Endothelial cell of umbilical vein (primary cell): ENCODE data around the gene LIN54. TPM values are rescaled to one million over a fixed set of nuclear protein-coding genes. Genes with fewer than 3 reads are reported as not detected.

Experiments used
- BruUV-seq: library from RNA; stranded (reverse); fragments of 400-500 nt; replicated peaks from 2 replicates; lab custom pipeline; 2021; lab: Mats Ljungman, UMichigan
- CTCF ChIA-PET: fragments of 300-600, 350-600 bp; sonication (Branson Sonifier 250); formaldehyde crosslinking; loops from one replicate; lab custom pipeline; 2021; ENCODE audit warnings: antibody characterized with exemption, inconsistent platforms; lab: Charles Lee
- POLR2A ChIA-PET: fragments of 300-600, 350-600 bp; sonication (Branson Sonifier 250); formaldehyde crosslinking; loops from one replicate; lab custom pipeline; 2021; ENCODE audit warnings: antibody characterized with exemption, inconsistent platforms; lab: Charles Lee
- DNase-seq: peaks from one replicate; pipeline ENCODE4 v3.0.0-alpha.2; 2011; ENCODE audit warnings: low read depth, low spot score
- FAIRE-seq: peaks from 2 replicates; lab custom pipeline; 2011; peaks lifted over from hg19 to GRCh38; lab: Jason Lieb, UNC
- H2AFZ ChIP-seq: 2 replicates; pipeline ENCODE4 v1.6.0; 2012; ENCODE audit warnings: low read depth, low read length, control low read depth, inconsistent platforms
- H3K27ac ChIP-seq: 2 replicates; pipeline ENCODE4 v1.5.1; 2011; ENCODE audit warnings: low read depth, mild to moderate bottlenecking, control low read depth, low read length, moderate library complexity; ENCODE audit not compliant: insufficient read depth
- H3K27me3 ChIP-seq, 2 experiments: 2 replicates each; pipeline versions ENCODE4 v1.6.0 to v1.6.1; 2011; ENCODE audit warnings: low read length in 2 of 2, mixed read lengths in 1 of 2; ENCODE audit not compliant: control insufficient read depth in 2 of 2, insufficient read depth in 2 of 2
- H3K36me3 ChIP-seq, 2 experiments: 2 replicates in 1 of 2; 3 replicates in 1 of 2; pipeline ENCODE4 v1.5.1; 2011; ENCODE audit warnings: low read length in 2 of 2, mild to moderate bottlenecking in 1 of 2, moderate library complexity in 1 of 2; ENCODE audit not compliant: control insufficient read depth in 2 of 2, insufficient read depth in 2 of 2; ENCODE audit errors: extremely low read depth in 1 of 2
- H3K4me1 ChIP-seq: 3 replicates; pipeline ENCODE4 v1.5.1; 2011; ENCODE audit warnings: mild to moderate bottlenecking, low read length; ENCODE audit not compliant: control insufficient read depth, insufficient read depth; ENCODE audit errors: extremely low read depth
- H3K4me2 ChIP-seq: 2 replicates; pipeline ENCODE4 v1.6.1; 2011; ENCODE audit warnings: low read length, control low read depth, mixed read lengths; ENCODE audit not compliant: insufficient read depth
- H3K4me3 ChIP-seq, 3 experiments: fragments of 200-600 bp in 1 of 3; sonication (generic), shearing (Covaris generic) in 1 of 3; replicated peaks in 1 of 3; 2 replicates each; pipeline ENCODE4 v1.5.1; 2011 to 2016; ENCODE audit warnings: control low read depth in 3 of 3, low read length in 3 of 3, mild to moderate bottlenecking in 2 of 3, inconsistent platforms in 1 of 3, low read depth in 1 of 3, moderate library complexity in 1 of 3; ENCODE audit not compliant: insufficient read depth in 1 of 3
- H3K79me2 ChIP-seq: 2 replicates; pipeline ENCODE4 v1.6.0; 2012; ENCODE audit warnings: low read length, inconsistent platforms; ENCODE audit not compliant: control insufficient read depth, insufficient read depth
- H3K9ac ChIP-seq: replicated peaks from 2 replicates; pipeline ENCODE3; 2011; ENCODE audit warnings: low read length, control low read depth; ENCODE audit not compliant: insufficient read depth; ENCODE audit errors: extremely low read depth
- H3K9me1 ChIP-seq: replicated peaks from 3 replicates; pipeline ENCODE4 v1.6.0; 2011; ENCODE audit warnings: mild to moderate bottlenecking, low read length; ENCODE audit not compliant: control insufficient read depth, insufficient read depth; ENCODE audit errors: extremely low read depth
- H3K9me3 ChIP-seq: replicated peaks from 2 replicates; pipeline ENCODE4 v1.5.1; 2012; ENCODE audit warnings: low read length, inconsistent platforms; ENCODE audit not compliant: control insufficient read depth, insufficient read depth
- H4K20me1 ChIP-seq: replicated peaks from 2 replicates; pipeline ENCODE3; 2011; ENCODE audit warnings: mild to moderate bottlenecking, low read length; ENCODE audit not compliant: control insufficient read depth, insufficient read depth; ENCODE audit errors: extremely low read depth
- CTCF ChIP-seq, 2 donors: IDR thresholded peaks; 1 replicate in 1 of 2; 2 replicates in 1 of 2; pipeline ENCODE4 v1.5.1; 2011; ENCODE audit warnings: low read length in 2 of 2, mild to moderate bottlenecking in 2 of 2, moderate library complexity in 2 of 2, control low read depth in 1 of 2, inconsistent platforms in 1 of 2, low read depth in 1 of 2; ENCODE audit not compliant: insufficient read depth in 1 of 2; ENCODE audit errors: extremely low read depth in 1 of 2
- EZH2 ChIP-seq: IDR thresholded peaks from 2 replicates; pipeline ENCODE4 v1.6.1; 2012; ENCODE audit warnings: borderline replicate concordance, low read depth, mild to moderate bottlenecking, moderate library complexity, low read length, inconsistent platforms; ENCODE audit not compliant: severe bottlenecking
- FOS ChIP-seq: IDR thresholded peaks from 2 replicates; pipeline ENCODE4 v1.6.1; 2011; ENCODE audit warnings: mild to moderate bottlenecking, low read length, moderate library complexity, borderline replicate concordance; ENCODE audit not compliant: insufficient read depth
- GATA2 ChIP-seq: IDR thresholded peaks from 2 replicates; pipeline ENCODE4 v1.7.0; 2011; ENCODE audit warnings: low read depth, mild to moderate bottlenecking, moderate library complexity, mixed read lengths, low read length; ENCODE audit not compliant: insufficient read length, insufficient read depth
- JUN ChIP-seq: IDR thresholded peaks from 2 replicates; pipeline ENCODE4 v1.6.1; 2011; ENCODE audit warnings: borderline replicate concordance, low read depth; ENCODE audit not compliant: insufficient read length, insufficient read depth
- MYC ChIP-seq: IDR thresholded peaks from one replicate; pipeline ENCODE4 v1.6.1; 2011; ENCODE audit warnings: mild to moderate bottlenecking, low read depth, low read length
- POLR2A ChIP-seq: IDR thresholded peaks from 2 replicates; pipeline ENCODE4 v1.6.1; 2012; ENCODE audit warnings: low read depth, mild to moderate bottlenecking, control low read depth, low read length
- POLR2AphosphoS5 ChIP-seq: IDR thresholded peaks from 2 replicates; pipeline ENCODE4 v1.6.1; 2012; ENCODE audit warnings: low read depth, mild to moderate bottlenecking, control low read depth, low read length, moderate library complexity; ENCODE audit not compliant: insufficient read depth
- dilution Hi-C: fragments of 300-500 bp; cut with MboI; formaldehyde crosslinking; loops from one replicate; pipeline ENCODE4 v1.15.0; 2019; ENCODE audit warnings: low sequenced_read_pairs; ENCODE audit not compliant: extremely low pct_ligation_motif_present
- intact Hi-C: fragments of 100-400 bp; cut with micrococcal nuclease; formaldehyde crosslinking; loops from one replicate; pipeline ENCODE4 v1.10.0; 2022
- polyA plus RNA-seq, 4 experiments: library from polyadenylated mRNA; depleted of rRNA in 3 of 4; stranded (reverse) in 3 of 4; unstranded in 1 of 4; fragments of >200 nt; gene quantifications; 2 replicates each; pipeline versions ENCODE4 v1.2.1 to v1.2.3, GENCODE V29; 2011 to 2012; ENCODE audit warnings: missing spikeins in 1 of 4
- total RNA-seq: library from RNA; stranded (reverse); gene quantifications from 2 replicates; pipeline ENCODE4 v1.2.3, GENCODE V29; 2021
- TF ChIP-seq, protein P1 (sequence below): IDR thresholded peaks from 2 replicates; pipeline ENCODE4 v1.6.1; 2011; ENCODE audit not compliant: insufficient read depth, insufficient read length

Gene LIN54
- total and polyA plus RNA-seq, 2 donors (not counting 3 experiments of a cell fraction or from before 2014, with no cell fraction given), result 6.2 to 15.7 TPM

- no peaks in the 10 kb centered on the region for H3K79me2 ChIP-seq
- H3K9ac ChIP-seq, result no peak overlapping the region
- dilution Hi-C loops (no loop called here), intact Hi-C loops (no loop called here)
- FAIRE-seq (peak; percentile 72), DNase-seq (peak; percentile 29)
- H3K4me2 ChIP-seq, result no peak overlapping the region
- H4K20me1 ChIP-seq, result no peaks in the 10 kb centered on the region
- no peaks in the 10 kb centered on the region for H3K27me3 ChIP-seq
- no peaks in the 10 kb centered on the region for H3K9me1 ChIP-seq
- H3K4me3 ChIP-seq, result no peak overlapping the region
- CTCF ChIA-PET, result no interaction called here
- H3K36me3 ChIP-seq, result no peaks in the 10 kb centered on the region
- BruUV-seq, result no TSS peak
- no peak overlapping the region for H3K27ac ChIP-seq
- H3K4me1 ChIP-seq, result no peaks in the 10 kb centered on the region
- no peak for TF ChIP-seq MYC
- peak; percentile 60 for TF ChIP-seq FOS
- TF ChIP-seq GATA2, result no peak
- POLR2A ChIA-PET, result no interaction called here
- no peak overlapping the region for H2AFZ ChIP-seq
- H3K9me3 ChIP-seq, result peaks cover 2% of the 10 kb centered on the region
Measured at GRCh38 chr4:83022724-83023450, 12.3 kb upstream of the LIN54 start.

GRCh38 chr4:83019794-83020494 is 9.3 kb upstream of the LIN54 start:
- TF ChIP-seq EZH2, result no peak
- TF ChIP-seq CTCF (IDR thresholded peaks at IDR 0.05; ENCODE audit: extremely low read depth in 1 of 2, insufficient read depth in 1 of 2, low read depth in 1 of 2, low read length in 2 of 2), result no peak
- no peak for TF ChIP-seq FOS
- no peak for TF ChIP-seq JUN
- TF ChIP-seq, protein P1, sequence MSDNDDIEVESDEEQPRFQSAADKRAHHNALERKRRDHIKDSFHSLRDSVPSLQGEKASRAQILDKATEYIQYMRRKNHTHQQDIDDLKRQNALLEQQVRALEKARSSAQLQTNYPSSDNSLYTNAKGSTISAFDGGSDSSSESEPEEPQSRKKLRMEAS, result no peak
- TF ChIP-seq POLR2AphosphoS5, result no peak
- no peak for TF ChIP-seq GATA2
- TF ChIP-seq MYC, result no peak
- no peak for TF ChIP-seq POLR2A
- no peaks in the 10 kb centered on the region for H4K20me1 ChIP-seq
- H3K4me2 ChIP-seq, result no peak overlapping the region
- intact Hi-C loops, result no loop called here
- H3K36me3 ChIP-seq, result no peaks in the 10 kb centered on the region
- FAIRE-seq (no peak), DNase-seq (no peak)
- ChIA-PET POLR2A (no interaction called here), CTCF (no interaction called here)
- H3K9me1 ChIP-seq, result no peaks in the 10 kb centered on the region
- H2AFZ ChIP-seq, result no peak overlapping the region
- H3K9me3 ChIP-seq, result peaks cover 2% of the 10 kb centered on the region
- no TSS peak for BruUV-seq
- no peaks in the 10 kb centered on the region for H3K79me2 ChIP-seq
- no peak overlapping the region for H3K4me3 ChIP-seq
- H3K4me1 ChIP-seq, result no peaks in the 10 kb centered on the region
- no peak overlapping the region for H3K27ac ChIP-seq
- no peaks in the 10 kb centered on the region for H3K27me3 ChIP-seq
- dilution Hi-C loops, result no loop called here
- H3K9ac ChIP-seq, result no peak overlapping the region
